ENCODE measurements around the gene NLK.

Gene NLK

DNA sequence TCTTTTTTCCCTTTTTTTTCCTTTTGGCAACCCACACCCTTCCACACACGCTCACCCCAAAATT is at the start of gene NLK:
Gene NLK, plus strand, starts transcription at position 21 of the 64 bp plus-strand sequence. CDS start 197 bp downstream, outside the sequence.
- TF ChIP-seq, protein P1, sequence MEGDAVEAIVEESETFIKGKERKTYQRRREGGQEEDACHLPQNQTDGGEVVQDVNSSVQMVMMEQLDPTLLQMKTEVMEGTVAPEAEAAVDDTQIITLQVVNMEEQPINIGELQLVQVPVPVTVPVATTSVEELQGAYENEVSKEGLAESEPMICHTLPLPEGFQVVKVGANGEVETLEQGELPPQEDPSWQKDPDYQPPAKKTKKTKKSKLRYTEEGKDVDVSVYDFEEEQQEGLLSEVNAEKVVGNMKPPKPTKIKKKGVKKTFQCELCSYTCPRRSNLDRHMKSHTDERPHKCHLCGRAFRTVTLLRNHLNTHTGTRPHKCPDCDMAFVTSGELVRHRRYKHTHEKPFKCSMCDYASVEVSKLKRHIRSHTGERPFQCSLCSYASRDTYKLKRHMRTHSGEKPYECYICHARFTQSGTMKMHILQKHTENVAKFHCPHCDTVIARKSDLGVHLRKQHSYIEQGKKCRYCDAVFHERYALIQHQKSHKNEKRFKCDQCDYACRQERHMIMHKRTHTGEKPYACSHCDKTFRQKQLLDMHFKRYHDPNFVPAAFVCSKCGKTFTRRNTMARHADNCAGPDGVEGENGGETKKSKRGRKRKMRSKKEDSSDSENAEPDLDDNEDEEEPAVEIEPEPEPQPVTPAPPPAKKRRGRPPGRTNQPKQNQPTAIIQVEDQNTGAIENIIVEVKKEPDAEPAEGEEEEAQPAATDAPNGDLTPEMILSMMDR (IDR thresholded peaks at IDR 0.05): no peak

DNA sequence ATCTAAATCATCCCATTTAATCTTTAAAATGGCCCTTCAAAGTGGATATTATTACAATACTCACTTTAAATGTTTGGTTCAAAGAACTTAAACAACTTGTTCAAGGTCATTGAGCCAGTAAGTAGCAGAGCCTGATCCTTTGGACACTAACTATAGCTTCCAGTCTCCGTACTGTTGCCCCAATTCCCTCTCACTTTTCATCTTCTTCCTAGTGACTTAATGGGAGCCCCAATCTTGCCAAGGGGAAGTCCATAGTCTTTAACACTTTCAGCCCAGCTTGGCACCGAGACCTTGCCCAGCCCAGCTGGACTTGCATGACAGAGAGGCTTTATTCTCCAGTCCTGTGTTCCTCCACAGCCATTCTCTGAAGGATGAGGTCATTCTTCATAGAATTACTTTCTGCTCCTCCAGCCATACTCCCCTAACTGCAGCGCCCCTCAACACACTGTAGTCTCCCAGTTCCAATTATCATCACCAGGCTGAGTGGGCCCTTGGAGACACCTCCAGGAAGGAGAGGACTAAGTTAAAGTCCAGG is 49.2 kb upstream of the NLK start:
- TF ChIP-seq, protein P1 (IDR thresholded peaks at IDR 0.05): no peak

DNA sequence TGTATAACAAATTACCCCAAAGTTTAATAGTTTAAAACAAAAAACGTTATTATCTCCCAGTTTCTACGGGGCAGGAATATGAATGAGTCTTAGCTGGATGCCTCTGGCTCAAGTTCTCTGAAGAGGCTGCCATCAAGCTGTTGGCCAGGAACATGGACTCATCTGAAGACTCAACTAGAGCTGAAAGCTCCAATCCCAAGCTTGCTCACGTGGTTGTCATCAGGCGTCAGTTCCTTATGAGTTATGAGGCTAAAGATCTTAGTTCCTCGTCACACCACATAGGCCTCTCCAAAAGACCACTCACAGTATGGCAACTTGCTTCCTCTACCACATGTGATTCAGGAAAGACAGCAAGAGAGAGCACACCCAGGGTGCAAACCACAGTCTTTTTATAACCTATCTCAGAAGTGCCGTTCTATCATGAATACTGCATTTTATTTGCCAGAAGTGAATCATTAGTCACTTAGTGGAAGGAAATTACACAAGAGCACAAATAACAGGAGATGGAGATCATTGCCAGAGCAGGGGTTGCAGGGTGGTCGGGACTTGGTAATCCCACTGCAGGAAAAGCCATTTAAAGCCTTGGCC is 48.7 kb upstream of the NLK start:
- TF ChIP-seq, protein P1 (IDR thresholded peaks at IDR 0.05): no peak

DNA sequence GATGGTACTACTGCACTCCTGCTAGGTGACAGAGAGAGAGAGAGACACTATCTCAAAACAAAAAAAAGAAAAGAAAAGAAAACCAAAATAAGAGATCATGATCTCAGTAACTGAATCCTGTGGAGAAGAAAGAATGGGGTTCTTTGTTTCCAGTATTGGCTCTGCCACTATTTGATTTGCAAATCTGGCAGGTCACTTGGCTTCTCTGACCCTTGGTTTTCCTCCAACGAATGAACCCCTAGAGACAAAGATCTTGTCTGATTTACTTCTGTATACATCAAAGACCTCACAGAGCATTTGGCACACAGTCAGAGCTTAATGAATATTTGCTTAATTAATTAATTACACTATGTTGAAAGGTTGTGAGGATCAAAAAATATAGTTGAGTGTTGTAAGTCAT is 47.9 kb upstream of the NLK start:
- TF ChIP-seq, protein P1 (IDR thresholded peaks at IDR 0.05): no peak

DNA sequence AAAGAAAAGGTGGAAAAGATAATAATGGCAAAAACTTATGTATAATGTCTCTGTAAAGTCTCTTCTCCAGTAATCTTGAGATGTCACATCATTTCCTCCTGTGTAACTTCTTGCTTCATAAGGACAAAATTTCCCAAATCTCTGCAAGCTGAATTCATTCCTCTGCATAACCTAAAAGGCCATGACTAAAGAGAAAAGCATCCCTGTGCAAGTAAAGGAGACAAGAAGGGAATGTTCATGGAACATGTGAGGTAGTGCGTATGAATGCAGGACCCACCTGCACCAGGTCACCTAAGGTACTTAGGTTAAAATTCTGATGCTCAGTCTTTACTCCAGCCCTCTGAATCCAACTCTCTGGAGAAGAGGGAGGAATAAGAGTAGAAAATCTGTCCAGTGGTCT is 46.9 kb upstream of the NLK start:
- TF ChIP-seq, protein P1 (IDR thresholded peaks at IDR 0.05): no peak

DNA sequence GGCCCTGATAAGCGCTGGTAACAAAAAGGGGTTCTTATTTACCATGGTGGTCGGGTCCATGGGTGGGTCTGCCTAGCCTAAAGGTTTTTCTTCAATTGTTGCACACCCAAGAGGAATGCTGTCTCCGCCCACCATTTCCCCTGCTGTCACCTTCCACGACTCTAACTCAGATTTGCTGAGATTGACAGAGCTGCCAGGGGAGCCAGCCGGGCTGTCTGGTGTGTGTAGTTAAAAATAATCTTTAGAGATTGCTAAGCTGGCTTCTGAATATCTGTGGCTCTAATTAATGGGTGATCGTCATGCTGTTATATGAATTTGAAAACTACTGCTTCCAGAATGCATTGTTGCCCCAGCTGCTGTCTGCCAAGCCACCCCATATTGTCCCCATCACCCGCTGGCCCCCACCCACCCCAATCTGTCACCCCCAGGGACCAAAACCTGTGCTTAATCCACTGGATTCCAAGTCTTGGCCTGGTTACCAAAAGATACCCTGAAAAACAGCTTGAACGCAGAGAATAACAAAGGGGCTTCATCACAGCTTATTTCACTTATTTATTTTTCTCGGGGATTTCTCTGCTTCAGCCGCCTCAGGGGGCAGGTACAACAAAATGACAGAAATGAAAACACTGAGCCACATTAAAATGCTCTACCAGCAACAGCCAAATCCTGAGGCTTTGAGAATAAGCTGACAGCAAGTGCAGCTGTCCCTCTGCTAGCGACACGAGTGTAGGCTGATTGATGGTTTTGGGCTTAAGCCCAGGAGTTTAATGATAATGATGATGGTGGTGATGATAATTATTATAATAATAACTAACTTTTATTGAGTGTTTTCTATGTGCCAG is 46.1 kb upstream of the NLK start:
- TF ChIP-seq, protein P1 (IDR thresholded peaks at IDR 0.05): no peak

DNA sequence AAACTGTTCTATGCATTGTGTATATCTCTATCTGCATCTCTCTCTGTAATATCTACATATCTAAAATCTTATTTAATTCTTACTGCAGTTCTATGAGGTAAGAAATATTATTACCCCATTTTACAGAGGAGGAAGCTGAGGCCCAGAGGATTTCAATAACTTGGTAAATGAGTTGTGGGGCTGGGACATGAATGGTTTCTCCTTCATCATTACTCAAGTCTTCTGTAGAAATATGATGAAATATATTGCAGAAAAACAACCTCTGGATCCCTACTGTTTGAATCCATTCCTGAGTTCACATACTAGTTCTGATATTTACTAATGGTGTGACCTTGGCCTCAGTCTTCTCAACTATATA is 45.5 kb upstream of the NLK start:
- TF ChIP-seq, protein P1 (IDR thresholded peaks at IDR 0.05): no peak
